GM12878 (cell line): ENCODE results near the gene IL1RAP. TPM values are rescaled to one million over a fixed set of nuclear protein-coding genes. Genes with fewer than 3 reads are reported as not detected.

Experiments used
- ATAC-seq: fragments of 200-7000 bp; cut with Tn5 transposase; 3 replicates; pipeline ENCODE4 v1.9.1; 2020; ENCODE audit warnings: mild to moderate bottlenecking, moderate library complexity
- BruUV-seq: library from RNA; stranded (reverse); fragments of 400-500 nt; replicated peaks from 2 replicates; lab custom pipeline; 2021; lab: Mats Ljungman, UMichigan
- CTCF ChIA-PET: fragments of 300-600 bp; sonication (Branson Sonifier 250); formaldehyde crosslinking; extraction: SDS; loops from one replicate; lab custom pipeline; 2021; ENCODE audit warnings: inconsistent platforms; lab: Yijun Ruan, JAX
- POLR2A ChIA-PET: fragments of 350-600 bp; formaldehyde crosslinking; extraction: SDS; loops from one replicate; lab custom pipeline; 2021; ENCODE audit warnings: inconsistent platforms; lab: Charles Lee
- RAD21 ChIA-PET: fragments of 300-600 bp; sonication (Branson Sonifier 250); formaldehyde crosslinking; loops from one replicate; lab custom pipeline; 2023; ENCODE audit warnings: antibody characterized with exemption; ENCODE audit not compliant: unreplicated experiment; lab: Charles Lee
- SMC1A ChIA-PET: fragments of 300-600 bp; sonication (Branson Sonifier 250); formaldehyde crosslinking; loops from one replicate; lab custom pipeline; 2023; ENCODE audit not compliant: unreplicated experiment, uncharacterized antibody; lab: Charles Lee
- DNase-seq: peaks from one replicate; pipeline ENCODE4 v3.0.0-alpha.2; 2011; ENCODE audit warnings: low read depth, low spot score
- FAIRE-seq: peaks from 3 replicates; lab custom pipeline; 2011; peaks lifted over from hg19 to GRCh38; lab: Jason Lieb, UNC
- H2AFZ ChIP-seq: 2 replicates; pipeline ENCODE4 v1.6.0; 2011; ENCODE audit warnings: low read depth, low read length, control low read depth; ENCODE audit not compliant: control insufficient read depth
- H3K27ac ChIP-seq: 2 replicates; pipeline ENCODE4 v1.5.1; 2011; ENCODE audit warnings: control low read depth; ENCODE audit not compliant: control insufficient read depth, insufficient read depth
- H3K27me3 ChIP-seq, 2 experiments: replicated peaks in 1 of 2; 2 replicates each; pipeline versions ENCODE4 v1.6.0 to v1.6.1; 2011; ENCODE audit warnings: low read length in 1 of 2; ENCODE audit not compliant: control insufficient read depth in 2 of 2, insufficient read depth in 2 of 2
- H3K36me3 ChIP-seq, 2 experiments: 2 replicates each; pipeline ENCODE4 v1.5.1; 2011; ENCODE audit warnings: low read length in 1 of 2; ENCODE audit not compliant: control insufficient read depth in 2 of 2, insufficient read depth in 2 of 2
- H3K4me1 ChIP-seq: 2 replicates; pipeline ENCODE4 v1.6.1; 2011; ENCODE audit warnings: mild to moderate bottlenecking, low read length, moderate library complexity, mixed read lengths; ENCODE audit not compliant: control insufficient read depth, insufficient read depth
- H3K4me2 ChIP-seq: 2 replicates; pipeline ENCODE4 v1.6.0; 2011; ENCODE audit warnings: control low read depth; ENCODE audit not compliant: control insufficient read depth, insufficient read depth
- H3K4me3 ChIP-seq: fragments of 200-600 bp; sonication (generic); 2 replicates; pipeline ENCODE4 v1.5.1; 2016
- H3K79me2 ChIP-seq: 2 replicates; pipeline ENCODE4 v1.6.0; 2011; ENCODE audit warnings: low read length; ENCODE audit not compliant: control insufficient read depth, insufficient read depth
- H3K9ac ChIP-seq: 2 replicates; pipeline ENCODE4 v1.8.0; 2011; ENCODE audit warnings: low read length, control low read depth, mixed read lengths; ENCODE audit not compliant: control insufficient read depth, insufficient read depth
- H3K9me3 ChIP-seq: replicated peaks from 3 replicates; pipeline ENCODE4 v1.5.1; 2011; ENCODE audit warnings: mild to moderate bottlenecking, low read length; ENCODE audit not compliant: control insufficient read depth, insufficient read depth
- H4K20me1 ChIP-seq: 2 replicates; pipeline ENCODE4 v1.6.0; 2011; ENCODE audit not compliant: control insufficient read depth, insufficient read depth
- BCL11A ChIP-seq: IDR thresholded peaks from 2 replicates; pipeline ENCODE4 v1.6.1; 2011; ENCODE audit warnings: low read depth, low read length
- CTCF ChIP-seq, 3 experiments: IDR thresholded peaks in 2 of 3; conservative IDR thresholded peaks in 1 of 3; 2 replicates each; pipeline ENCODE4 v1.5.1; 2011; ENCODE audit warnings: low read depth in 3 of 3, low read length in 3 of 3, mild to moderate bottlenecking in 3 of 3, control low read depth in 2 of 3, moderate library complexity in 2 of 3, inconsistent platforms in 1 of 3, mixed read lengths in 1 of 3; ENCODE audit not compliant: control insufficient read depth in 2 of 3, insufficient read depth in 1 of 3; ENCODE audit errors: extremely low read depth in 1 of 3
- RAD21 ChIP-seq: IDR thresholded peaks from 2 replicates; pipeline ENCODE4 v1.6.1; 2011; ENCODE audit warnings: mild to moderate bottlenecking, low read depth, low read length, moderate library complexity; ENCODE audit not compliant: insufficient read depth
- RB1 ChIP-seq: fragments of 450-650 bp; formaldehyde crosslinking; IDR thresholded peaks from 2 replicates; pipeline ENCODE4 v1.6.1; 2017; ENCODE audit warnings: mild to moderate bottlenecking, borderline replicate concordance
- REST ChIP-seq: IDR thresholded peaks from 2 replicates; pipeline ENCODE4 v1.6.1; 2012; ENCODE audit warnings: mild to moderate bottlenecking, low read depth, low read length
- SPI1 ChIP-seq: IDR thresholded peaks from 2 replicates; pipeline ENCODE4 v1.6.1; 2011; ENCODE audit warnings: low read depth, mild to moderate bottlenecking, low read length, moderate library complexity, borderline replicate concordance; ENCODE audit not compliant: insufficient read depth
- SREBF1 ChIP-seq: IDR thresholded peaks from 2 replicates; pipeline ENCODE4 v1.6.1; 2012; ENCODE audit warnings: mild to moderate bottlenecking, low read length
- STAT1 ChIP-seq: fragments of 450-650 bp; conservative IDR thresholded peaks from 2 replicates; pipeline ENCODE4 v1.6.1; 2014; ENCODE audit warnings: antibody characterized with exemption, mild to moderate bottlenecking
- WGBS: methylation state at CpG from one replicate; pipeline ENCODE4 v1.1.6; 2016; ENCODE audit warnings: low lambda C conversion rate; ENCODE audit not compliant: insufficient replicate concordance, insufficient coverage; ENCODE audit errors: missing lambda C conversion rate; 5-methylcytosine and 5-hydroxymethylcytosine counted together
- in situ Hi-C: fragments of 300-500 bp; cut with MboI; formaldehyde crosslinking; loops from 9 replicates; pipeline ENCODE4 v1.14.3; 2018; ENCODE audit warnings: mixed read lengths
- intact Hi-C: fragments of 100-400 bp; cut with micrococcal nuclease; formaldehyde crosslinking; loops from one replicate; pipeline ENCODE4 v1.14.2; 2022; ENCODE audit not compliant: unreplicated experiment
- polyA plus RNA-seq, 11 experiments: library from polyadenylated mRNA; depleted of rRNA in 4 of 11; unstranded in 6 of 11; stranded (reverse) in 5 of 11; fragments of >200 nt; fragmentation: Nextera tagmentation in 4 of 11; fragmentation: Illumina TruSeq in 1 of 11; extraction: Ambion mirVana in 4 of 11; extraction: Trizol in 1 of 11; gene quantifications; 1 replicate in 1 of 11; 2 replicates in 10 of 11; pipeline versions ENCODE4 v1.2.1 to v1.2.3, GENCODE V29; 2011 to 2016; ENCODE audit warnings: inconsistent platforms in 2 of 11, missing spikeins in 2 of 11, low read depth in 1 of 11
- total RNA-seq, 4 experiments: library from RNA; depleted of rRNA in 3 of 4; stranded (reverse); fragments of >200 nt in 3 of 4; fragmentation: Illumina TruSeq in 1 of 4; extraction: Trizol in 1 of 4; gene quantifications; 2 replicates each; pipeline versions ENCODE4 v1.2.1 to v1.2.3, GENCODE V29; 2013 to 2021

IL1RAP gene
- total and polyA plus RNA-seq, 10 of the 15 experiments (the other 5 are each of a cell fraction or from before 2014, with no cell fraction given) = 0.17 to 1.0 (median 0.44) TPM; not detected in 1

GRCh38 chr3:190666821-190667220 is 152.9 kb downstream of the IL1RAP start:
- DNase-seq (no peak), FAIRE-seq (no peak), ATAC-seq (no peak)
- SMC1A ChIA-PET = no interaction called here
- intact Hi-C loops (no loop called here), in situ Hi-C loops (no loop called here)
- no peaks in the 10 kb centered on the region for H3K4me1 ChIP-seq
- H3K4me3 ChIP-seq = no peak overlapping the region
- no peaks in the 10 kb centered on the region for H3K9me3 ChIP-seq
- 55% methylated on average over 2 of the region's 2 CpGs for WGBS
- CTCF ChIA-PET = no interaction called here
- no peak overlapping the region for H3K27ac ChIP-seq
- H3K27me3 ChIP-seq = no peaks in the 10 kb centered on the region
- RAD21 ChIA-PET = no interaction called here
- POLR2A ChIA-PET = no interaction called here
- no peak overlapping the region for H3K9ac ChIP-seq
- H4K20me1 ChIP-seq = no peaks in the 10 kb centered on the region
- H3K79me2 ChIP-seq = no peaks in the 10 kb centered on the region
- no peaks in the 10 kb centered on the region for H3K36me3 ChIP-seq
- BruUV-seq = no TSS peak
- TF ChIP-seq REST = no peak
- no peak overlapping the region for H3K4me2 ChIP-seq
- H2AFZ ChIP-seq = no peak overlapping the region

GRCh38 chr3:190671658-190672057 is 157.8 kb downstream of the IL1RAP start:
- no peak for FAIRE-seq
- TF ChIP-seq SREBF1 = no peak
- no peak for TF ChIP-seq BCL11A
- no peak for TF ChIP-seq STAT1
- no peak for TF ChIP-seq CTCF (IDR thresholded peaks at IDR 0.05 in 2 of 3, conservative IDR thresholded peaks at IDR 0.05 in 1 of 3; ENCODE audit: control insufficient read depth in 2 of 3, extremely low read depth in 1 of 3, insufficient read depth in 1 of 3, low read depth in 3 of 3, low read length in 3 of 3)
- no peak for TF ChIP-seq RB1
- TF ChIP-seq SPI1 = no peak
- no peak for TF ChIP-seq RAD21
- no peak for TF ChIP-seq REST

More at GRCh38 chr3:190671658-190672057, 157.8 kb downstream of the IL1RAP start:
- Histone ChIP-seq H3K27me3 (no peaks in the 10 kb centered on the region), H2AFZ (no peak overlapping the region), H3K4me2 (no peak overlapping the region), H3K4me3 (no peak overlapping the region), H3K9me3 (no peaks in the 10 kb centered on the region), H3K9ac (no peak overlapping the region), H4K20me1 (no peaks in the 10 kb centered on the region), H3K36me3 (no peaks in the 10 kb centered on the region), H3K27ac (no peak overlapping the region), H3K4me1 (no peaks in the 10 kb centered on the region), H3K79me2 (no peaks in the 10 kb centered on the region)
- POLR2A ChIA-PET = no interaction called here
- BruUV-seq = no TSS peak
- no peak for DNase-seq
- SMC1A ChIA-PET = no interaction called here
- ATAC-seq = no peak
- RAD21 ChIA-PET = no interaction called here
- WGBS = 83% methylated on average over 4 of the region's 4 CpGs
- CTCF ChIA-PET = no interaction called here
- in situ Hi-C loops (no loop called here), intact Hi-C loops (no loop called here)
